ENCODE measurements around the gene GINS1.

GRCh38 chr20:25484911-25485511, 77.5 kb downstream of the GINS1 start:
- TF ChIP-seq, protein P1, sequence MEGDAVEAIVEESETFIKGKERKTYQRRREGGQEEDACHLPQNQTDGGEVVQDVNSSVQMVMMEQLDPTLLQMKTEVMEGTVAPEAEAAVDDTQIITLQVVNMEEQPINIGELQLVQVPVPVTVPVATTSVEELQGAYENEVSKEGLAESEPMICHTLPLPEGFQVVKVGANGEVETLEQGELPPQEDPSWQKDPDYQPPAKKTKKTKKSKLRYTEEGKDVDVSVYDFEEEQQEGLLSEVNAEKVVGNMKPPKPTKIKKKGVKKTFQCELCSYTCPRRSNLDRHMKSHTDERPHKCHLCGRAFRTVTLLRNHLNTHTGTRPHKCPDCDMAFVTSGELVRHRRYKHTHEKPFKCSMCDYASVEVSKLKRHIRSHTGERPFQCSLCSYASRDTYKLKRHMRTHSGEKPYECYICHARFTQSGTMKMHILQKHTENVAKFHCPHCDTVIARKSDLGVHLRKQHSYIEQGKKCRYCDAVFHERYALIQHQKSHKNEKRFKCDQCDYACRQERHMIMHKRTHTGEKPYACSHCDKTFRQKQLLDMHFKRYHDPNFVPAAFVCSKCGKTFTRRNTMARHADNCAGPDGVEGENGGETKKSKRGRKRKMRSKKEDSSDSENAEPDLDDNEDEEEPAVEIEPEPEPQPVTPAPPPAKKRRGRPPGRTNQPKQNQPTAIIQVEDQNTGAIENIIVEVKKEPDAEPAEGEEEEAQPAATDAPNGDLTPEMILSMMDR (IDR thresholded peaks at IDR 0.05), result no peak
- TF ChIP-seq POLR2A (IDR thresholded peaks at IDR 0.05) (no peak), EP300 (IDR thresholded peaks at IDR 0.05) (no peak)

Data from ovary (tissue), 3 donors.